Uterus (tissue), 2 donors: ENCODE measurements around the gene MGST2.

Experiments
- CTCF ChIP-seq, 4 experiments: fragments of 200-600 bp in 2 of 4; fragments of 450-650 bp in 2 of 4; sonication (generic) in 2 of 4; IDR thresholded peaks; one replicate each; pipeline ENCODE4 v1.5.1; 2016 to 2019; ENCODE audit warnings: antibody characterized with exemption in 4 of 4, mild to moderate bottlenecking in 2 of 4, moderate library complexity in 1 of 4
- POLR2A ChIP-seq, 2 donors: fragments of 450-650 bp; IDR thresholded peaks; one replicate each; pipeline ENCODE4 v1.6.1; 2016; ENCODE audit warnings: antibody characterized with exemption in 2 of 2, mild to moderate bottlenecking in 1 of 2, moderate library complexity in 1 of 2

GRCh38 chr4:139704915-139705485 is 39.4 kb downstream of the MGST2 start:
- TF ChIP-seq CTCF (IDR thresholded peaks at IDR 0.05) (no peak), POLR2A (IDR thresholded peaks at IDR 0.05) (no peak)
